NCI-H146 treated with DMSO at 0.1 percent for 48 hours (cell line): Measurements from ENCODE around the gene BMX.

Experiments used
- DNase-seq: peaks from one replicate; lab custom pipeline; 2025; ENCODE audit not compliant: unreplicated experiment; lab: John Stamatoyannopoulos, UW

BMX gene

GRCh38 chrX:15567886-15568616 is 67.4 kb downstream of the BMX start:
- no peak for DNase-seq

GRCh38 chrX:15570145-15570544 is 69.5 kb downstream of the BMX start:
- no peak for DNase-seq

- no peak for DNase-seq
These were observed 73.4 kb downstream of the BMX start for GRCh38 chrX:15574017-15574416.

- DNase-seq, result no peak
These were observed 75.4 kb downstream of the BMX start for GRCh38 chrX:15576019-15576418.

GRCh38 chrX:15579778-15580747 is 79.5 kb downstream of the BMX start:
- no peak for DNase-seq

- no peak for DNase-seq
These were observed 93.8 kb downstream of the BMX start for GRCh38 chrX:15594371-15594770.

- DNase-seq, result no peak
These were observed 97.4 kb downstream of the BMX start for GRCh38 chrX:15598026-15598425.

- no peak for DNase-seq
These were observed 98.9 kb downstream of the BMX start for GRCh38 chrX:15599461-15599860.

GRCh38 chrX:15600049-15600448 is 99.4 kb downstream of the BMX start:
- DNase-seq, result no peak

GRCh38 chrX:15600745-15601144 is 100.1 kb downstream of the BMX start, which contains the start of gene ACE2:
Gene ACE2 (minus strand): TSS chrX:15600960. CDS start chrX:15600911, 49 bp downstream.
- DNase-seq, result no peak

- no peak for DNase-seq
These were observed 101.3 kb downstream of the BMX start for GRCh38 chrX:15601932-15602331.

GRCh38 chrX:15602761-15603160 is 102.2 kb downstream of the BMX start:
- DNase-seq, result no peak

- DNase-seq, result no peak
These were observed 104.6 kb downstream of the BMX start for GRCh38 chrX:15605226-15605625.
